ENCODE data around the gene MCM3. TPM values are rescaled to one million over a fixed set of nuclear protein-coding genes. Genes with fewer than 3 reads are reported as not detected.

The MCM3 gene
- total RNA-seq, 1 experiment from 2014 or later: 107 TPM

GRCh38 chr6:52306972-52307870, 22.7 kb upstream of the MCM3 start:
- H3K4me3 ChIP-seq (ENCODE audit: low read depth in 2 of 2, low read length in 2 of 2): no peak overlapping the region
- no peaks in the 10 kb centered on the region for H3K27me3 ChIP-seq (ENCODE audit: control insufficient read depth, insufficient read depth, low read length)
- ChIA-PET CTCF (no interaction called here), POLR2A (no interaction called here)
- no peaks in the 10 kb centered on the region for H3K36me3 ChIP-seq (ENCODE audit: control insufficient read depth, insufficient read depth, low read length)
- no peak for TF ChIP-seq TCF7L2 (IDR thresholded peaks at IDR 0.05; ENCODE audit: low read depth, low read length)
- in situ Hi-C loops (cut with HindIII; ENCODE audit: low pct_unique_long_range_greater_than_20kb, low sequenced_read_pairs) (no loop called here), intact Hi-C loops (cut with micrococcal nuclease; ENCODE audit: unreplicated experiment) (no loop called here)
- ATAC-seq: no peak
- DNase-seq (ENCODE audit: low read depth, low spot score): no peak
- no TSS peak for BruUV-seq (replicated peaks)
- no peaks in the 10 kb centered on the region for H3K9me3 ChIP-seq (ENCODE audit: control insufficient read depth, insufficient read depth, low read depth, low read length)
- H3K27ac ChIP-seq (ENCODE audit: low read length): no peak overlapping the region
- H3K4me1 ChIP-seq (ENCODE audit: control insufficient read depth, insufficient read depth, low read length): no peaks in the 10 kb centered on the region

GRCh38 chr6:52305948-52306767, 21.6 kb upstream of the MCM3 start:
- H3K4me1 ChIP-seq (ENCODE audit: control insufficient read depth, insufficient read depth, low read length): no peaks in the 10 kb centered on the region

More at GRCh38 chr6:52305948-52306767, 21.6 kb upstream of the MCM3 start:
- TF ChIP-seq CTCF (IDR thresholded peaks at IDR 0.05) (no peak), REST (IDR thresholded peaks at IDR 0.05; ENCODE audit: insufficient read depth in 1 of 2, low read depth in 2 of 2, low read length in 1 of 2) (no peak), TCF7L2 (IDR thresholded peaks at IDR 0.05; ENCODE audit: low read depth, low read length) (no peak), SIN3A (IDR thresholded peaks at IDR 0.05; ENCODE audit: borderline replicate concordance, insufficient read depth, low read depth, low read length) (no peak), POLR2AphosphoS5 (IDR thresholded peaks at IDR 0.05; ENCODE audit: low read depth, low read length) (no peak)
- Histone ChIP-seq H3K4me3 (ENCODE audit: low read depth in 2 of 2, low read length in 2 of 2) (no peak overlapping the region), H3K9me3 (ENCODE audit: control insufficient read depth, insufficient read depth, low read depth, low read length) (no peaks in the 10 kb centered on the region), H3K36me3 (ENCODE audit: control insufficient read depth, insufficient read depth, low read length) (no peaks in the 10 kb centered on the region), H3K27ac (ENCODE audit: low read length) (no peak overlapping the region), H3K27me3 (ENCODE audit: control insufficient read depth, insufficient read depth, low read length) (no peaks in the 10 kb centered on the region)
- in situ Hi-C loops (cut with HindIII; ENCODE audit: low pct_unique_long_range_greater_than_20kb, low sequenced_read_pairs): no loop called here
- no peak for DNase-seq (ENCODE audit: low read depth, low spot score)
- POLR2A ChIA-PET: no interaction called here
- intact Hi-C loops (cut with micrococcal nuclease; ENCODE audit: unreplicated experiment): no loop called here
- no TSS peak for BruUV-seq (replicated peaks)
- CTCF ChIA-PET: no interaction called here
- ATAC-seq: no peak

All from Panc1 (cell line).